ACHN (cell line): ENCODE data around the gene COIL.
A peak's percentile ranks its signal among the peaks of the same experiment; 100 is the strongest.
"Not testable (repeated sequence)": the region's sequence is repeated elsewhere in the genome, so short reads cannot be mapped to it uniquely, and the experiment has no call there.

Source experiments
- DNase-seq: peaks from one replicate; pipeline ENCODE4 v3.0.0-alpha.2; 2015
- in situ Hi-C: cut with HindIII; loops from 2 replicates; pipeline ENCODE4 v1.10.0; 2017; ENCODE audit warnings: low sequenced_read_pairs, low pct_ligation_motif_present, low pct_unique_long_range_greater_than_20kb

Gene COIL

GRCh38 chr17:56982312-56982711 lies 21.5 kb upstream of the COIL start:
- no peak for DNase-seq
- in situ Hi-C loops: no loop called here

GRCh38 chr17:56980526-56980925 lies 19.7 kb upstream of the COIL start:
- in situ Hi-C loops: not testable (repeated sequence)

GRCh38 chr17:56979091-56979480 lies 18.2 kb upstream of the COIL start:
- in situ Hi-C loops: no loop called here
- DNase-seq: no peak

More at GRCh38 chr17:56980526-56980925, 19.7 kb upstream of the COIL start:
- not testable (repeated sequence) for DNase-seq

- DNase-seq: no peak
- in situ Hi-C loops: no loop called here
Observed at GRCh38 chr17:56978441-56979090, 17.7 kb upstream of the COIL start.

GRCh38 chr17:56977673-56978395 lies 17.0 kb upstream of the COIL start, which contains the start of gene SCPEP1:
SCPEP1 (plus strand) TSS chr17:56978131; CDS start chr17:56978160, 29 bp downstream.
- in situ Hi-C loops: no loop called here
- DNase-seq: peak; percentile 84

GRCh38 chr17:56976941-56977608 lies 16.2 kb upstream of the COIL start:
- DNase-seq: no peak

GRCh38 chr17:56975656-56976055 lies 14.8 kb upstream of the COIL start:
- in situ Hi-C loops: no loop called here
- DNase-seq: no peak

More at GRCh38 chr17:56976941-56977608, 16.2 kb upstream of the COIL start:
- in situ Hi-C loops: no loop called here

GRCh38 chr17:56974055-56974454 lies 13.2 kb upstream of the COIL start:
- in situ Hi-C loops: no loop called here
- DNase-seq: no peak

- no peak for DNase-seq
- in situ Hi-C loops: no loop called here
Observed at GRCh38 chr17:56973520-56973919, 12.7 kb upstream of the COIL start.

GRCh38 chr17:56972111-56972730 lies 11.4 kb upstream of the COIL start:
- in situ Hi-C loops: no loop called here
- DNase-seq: no peak

GRCh38 chr17:56970974-56971373 lies 10.1 kb upstream of the COIL start:
- in situ Hi-C loops: no loop called here
- no peak for DNase-seq

- in situ Hi-C loops: no loop called here
- no peak for DNase-seq
Observed at GRCh38 chr17:56966338-56966737, 5.5 kb upstream of the COIL start.

GRCh38 chr17:56965681-56966080 lies 4.8 kb upstream of the COIL start:
- in situ Hi-C loops, DNase-seq: not testable (repeated sequence)

GRCh38 chr17:56965241-56965640 lies 4.4 kb upstream of the COIL start:
- in situ Hi-C loops, DNase-seq: not testable (repeated sequence)

GRCh38 chr17:56956992-56957391 lies 3.9 kb downstream of the COIL start:
- in situ Hi-C loops: no loop called here
- no peak for DNase-seq

- in situ Hi-C loops: no loop called here
- no peak for DNase-seq
Observed at GRCh38 chr17:56949595-56949994, 11.3 kb downstream of the COIL start.

GRCh38 chr17:56948491-56948890 lies 12.4 kb downstream of the COIL start:
- DNase-seq: no peak
- in situ Hi-C loops: no loop called here

- in situ Hi-C loops: no loop called here
- no peak for DNase-seq
Observed at GRCh38 chr17:56947741-56948140, 13.1 kb downstream of the COIL start.

GRCh38 chr17:56945938-56946505 lies 14.8 kb downstream of the COIL start:
- DNase-seq: no peak

More at GRCh38 chr17:56945938-56946505, 14.8 kb downstream of the COIL start:
- in situ Hi-C loops: no loop called here
